T-helper 2 cell (primary cell): Measurements from ENCODE around the gene SEPTIN8.

Source experiments
- DNase-seq, 5 experiments: peaks; one replicate each; pipeline versions ENCODE4 v3.0.0 to v3.0.0-alpha.2; 2012 to 2022

SEPTIN8 gene

DNA sequence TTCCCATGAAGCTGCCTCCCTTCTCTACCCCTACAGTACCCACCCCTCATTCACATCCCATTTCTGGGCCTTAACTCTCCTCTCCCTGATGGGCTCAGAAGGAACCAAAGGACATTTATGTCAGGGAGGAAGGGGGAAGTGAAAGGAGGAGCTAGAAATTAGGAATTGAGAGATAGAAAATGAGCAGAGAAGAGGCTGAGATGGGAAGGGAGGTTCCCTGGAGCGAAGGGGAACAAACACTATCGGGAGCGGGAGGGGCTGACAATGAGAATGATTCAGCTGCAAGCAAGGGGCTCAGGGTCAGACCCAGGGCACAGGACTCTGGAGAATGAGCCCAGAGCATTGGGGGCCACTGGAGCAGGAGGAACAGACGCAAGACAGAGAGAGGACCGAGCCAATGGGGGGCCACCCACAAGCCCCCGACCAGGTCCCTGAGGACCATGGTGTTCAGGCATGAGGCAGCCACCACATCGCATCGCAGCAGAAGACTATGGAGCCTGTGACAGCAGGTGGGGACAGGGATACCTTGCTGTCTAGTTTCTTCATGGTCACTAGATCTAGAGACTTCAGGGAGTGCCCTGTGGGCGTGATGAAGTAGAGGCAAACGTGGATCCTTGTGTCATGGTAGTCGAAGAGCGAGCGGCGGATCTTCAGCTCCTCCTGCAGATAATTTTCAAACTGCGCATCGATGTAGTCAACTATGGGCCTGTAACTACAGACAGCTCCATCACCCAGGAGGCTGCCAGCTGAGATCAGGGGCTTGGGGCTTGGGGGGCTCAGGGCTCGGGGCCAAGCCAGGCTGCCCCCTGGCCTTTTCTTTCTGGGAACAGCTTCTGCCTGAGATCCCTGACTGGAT lies 13.6 kb downstream of the SEPTIN8 start:
- DNase-seq = no peak

DNA sequence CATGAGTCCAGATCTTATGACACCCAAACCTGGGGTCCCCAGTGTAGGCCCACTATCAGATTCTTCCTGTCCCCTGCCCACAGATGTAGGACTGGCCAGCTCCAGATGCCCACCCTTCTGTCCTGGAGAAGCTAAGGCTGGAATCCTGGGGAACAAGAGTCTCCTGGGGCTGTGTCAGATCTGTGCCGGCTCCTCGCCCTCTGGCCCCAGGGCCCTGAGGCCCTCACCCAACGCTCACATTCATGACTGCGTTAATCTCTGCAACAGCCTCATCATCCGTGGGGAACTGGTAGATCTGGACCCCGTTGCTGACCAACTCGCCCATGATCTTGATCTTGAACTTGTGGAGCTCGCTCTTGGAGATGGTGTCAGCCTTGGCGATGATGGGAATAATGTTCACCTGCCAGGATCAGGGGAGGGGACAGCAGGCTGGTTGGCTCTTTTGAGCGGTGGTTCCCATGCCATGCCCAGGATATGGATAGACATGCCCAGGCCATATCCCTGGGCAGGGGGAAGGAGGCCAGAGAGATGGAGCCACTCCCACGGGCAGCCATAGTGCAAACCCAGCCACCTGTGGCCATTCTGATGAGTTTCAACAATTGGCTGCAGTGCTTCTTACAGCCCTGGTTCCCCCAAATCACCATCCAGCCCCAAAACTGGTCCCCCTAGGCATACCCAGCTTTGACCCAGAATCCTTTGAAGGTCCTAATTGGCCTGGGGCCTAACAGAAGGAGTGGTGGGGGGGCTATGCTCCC lies 14.6 kb downstream of the SEPTIN8 start:
- DNase-seq = no peak

DNA sequence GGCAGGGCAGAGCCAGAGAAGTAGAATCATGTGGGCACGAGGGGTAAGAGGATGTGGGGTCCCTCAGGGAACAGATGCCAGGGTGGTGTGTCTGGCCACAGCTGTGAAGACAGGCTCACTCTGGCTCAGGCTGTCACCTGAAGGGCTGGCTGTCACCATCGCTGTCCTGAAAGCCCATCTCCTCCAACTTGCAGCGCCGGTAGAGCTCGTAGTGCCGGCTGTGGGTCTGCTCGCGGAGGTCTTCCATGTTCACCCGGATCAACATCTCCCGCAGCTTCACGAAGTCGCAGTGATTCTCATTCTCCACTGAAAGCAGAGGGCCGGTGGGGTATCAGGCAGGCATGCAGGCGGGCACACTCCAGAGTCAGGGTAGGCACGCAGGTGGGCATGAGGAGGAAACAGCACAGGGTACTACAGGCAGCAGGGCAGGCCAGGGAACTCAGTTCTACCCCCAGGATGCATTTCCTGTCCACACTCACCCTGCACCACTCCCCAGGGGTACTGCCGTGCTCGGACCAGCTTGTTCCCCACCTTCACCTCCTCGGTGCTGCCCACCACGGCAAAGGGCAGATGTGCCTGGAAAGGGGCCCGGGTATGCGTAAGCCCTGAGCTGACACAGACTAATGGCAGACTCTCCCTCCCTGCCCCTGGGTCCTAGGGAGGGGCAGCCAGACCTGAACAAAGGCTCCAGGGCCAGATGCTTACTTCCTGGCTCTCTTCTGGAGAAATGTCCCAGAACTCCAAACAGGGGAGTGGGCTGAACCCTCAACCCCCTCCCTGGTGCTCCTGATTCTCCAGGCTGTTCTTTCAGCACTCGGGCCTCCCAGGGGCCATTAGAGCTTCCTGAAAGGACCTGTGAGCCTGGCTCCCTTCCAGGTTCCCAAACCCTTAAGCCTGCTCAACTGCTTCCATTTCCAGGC lies 15.5 kb downstream of the SEPTIN8 start:
- DNase-seq = no peak

DNA sequence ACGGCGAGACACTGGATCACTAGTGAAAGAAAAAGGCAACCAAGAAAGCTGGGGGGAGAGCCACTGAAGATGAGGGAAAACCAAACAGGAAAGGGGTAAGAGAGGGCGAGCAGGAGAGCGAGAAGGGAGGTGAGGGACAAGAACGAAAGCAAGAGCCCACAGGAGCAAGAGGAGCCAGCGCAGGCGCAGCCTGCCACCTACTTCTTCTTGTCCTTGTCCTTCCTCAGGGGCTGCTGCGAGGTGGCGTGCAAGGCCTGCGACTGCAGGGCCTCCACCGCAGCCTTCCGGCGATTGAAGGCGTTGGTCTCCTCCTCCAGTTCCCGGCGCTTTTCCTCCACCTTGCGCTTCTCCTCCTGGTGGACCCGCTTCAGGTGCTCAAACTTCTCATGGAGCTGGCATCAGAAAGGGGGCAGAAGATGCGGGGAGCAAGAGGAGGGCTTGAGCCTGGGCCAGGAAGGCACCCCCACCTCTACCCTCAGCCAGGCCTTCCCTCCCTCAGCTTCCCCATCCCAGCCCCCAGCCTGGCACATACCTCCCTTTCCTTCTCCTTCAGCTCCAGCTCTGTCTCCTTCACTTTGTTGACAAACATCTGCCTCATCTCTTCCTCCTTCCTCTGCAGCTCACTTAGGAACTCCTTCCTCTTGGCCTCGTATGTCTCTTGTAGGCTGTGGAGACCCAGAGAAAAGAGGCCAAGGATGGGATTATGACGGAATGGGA lies 16.3 kb downstream of the SEPTIN8 start:
- no peak for DNase-seq

DNA sequence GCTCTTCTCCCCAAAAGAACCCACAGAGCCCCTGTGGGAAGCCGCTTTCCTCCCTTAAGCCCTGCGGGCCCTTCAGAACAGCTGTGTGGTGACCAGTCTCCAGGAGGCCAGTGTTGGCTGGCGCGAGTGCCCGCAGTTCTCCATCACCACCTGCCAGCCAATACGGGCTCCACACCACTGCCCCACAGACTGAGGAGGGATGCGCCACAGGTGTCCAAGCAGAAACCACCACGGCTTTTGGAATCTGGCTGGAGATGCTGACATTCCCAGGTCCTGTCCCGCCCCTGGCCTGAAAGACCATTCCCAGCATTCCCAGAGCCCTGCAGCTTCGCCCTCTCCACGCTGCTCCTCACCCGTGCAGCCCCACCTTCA lies 17.0 kb downstream of the SEPTIN8 start:
- no peak for DNase-seq

DNA sequence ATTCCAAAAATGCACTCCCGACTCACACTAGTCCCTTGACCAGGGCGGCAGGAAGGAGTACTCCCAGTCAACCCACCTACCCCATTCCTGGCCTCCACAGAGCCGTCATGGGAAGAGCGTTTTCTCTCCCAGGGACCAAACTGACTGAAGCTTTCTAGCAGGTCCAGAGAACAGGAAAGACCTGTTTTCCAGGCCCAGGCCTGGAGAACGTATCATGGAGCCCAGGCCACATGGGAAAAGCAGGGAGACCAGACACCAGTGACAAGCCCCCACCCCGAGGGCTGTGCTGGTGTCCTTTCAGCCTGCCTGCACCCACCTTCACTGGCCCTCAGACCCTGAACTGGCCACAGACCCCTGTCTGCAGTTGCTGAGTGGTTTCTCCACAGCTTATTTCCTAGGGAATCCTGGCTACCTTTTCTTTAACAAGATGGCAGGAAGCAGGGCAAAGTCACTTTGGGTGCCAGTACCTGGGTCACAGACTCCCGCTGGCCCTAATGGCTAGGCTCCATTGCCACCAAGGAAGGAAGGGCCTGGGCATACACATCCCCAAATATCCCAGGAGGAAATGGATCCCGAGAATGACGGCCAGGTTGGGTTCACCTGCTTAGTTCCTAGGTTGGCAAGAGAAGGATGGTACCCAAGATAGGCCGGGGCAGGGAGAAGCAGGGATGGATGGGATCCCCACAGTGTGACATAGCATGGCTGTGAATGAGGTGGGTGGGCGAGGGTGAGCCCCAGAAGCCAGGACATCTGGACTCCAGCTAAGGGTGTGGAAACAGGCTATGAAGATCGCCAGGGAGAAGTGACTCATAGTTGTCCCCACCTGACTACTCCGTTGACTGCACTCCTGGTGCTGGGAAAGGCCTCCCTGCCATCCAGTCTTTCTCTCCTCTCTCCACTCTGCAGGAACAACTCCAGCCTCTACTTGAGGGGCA lies 17.7 kb downstream of the SEPTIN8 start:
- no peak for DNase-seq

DNA sequence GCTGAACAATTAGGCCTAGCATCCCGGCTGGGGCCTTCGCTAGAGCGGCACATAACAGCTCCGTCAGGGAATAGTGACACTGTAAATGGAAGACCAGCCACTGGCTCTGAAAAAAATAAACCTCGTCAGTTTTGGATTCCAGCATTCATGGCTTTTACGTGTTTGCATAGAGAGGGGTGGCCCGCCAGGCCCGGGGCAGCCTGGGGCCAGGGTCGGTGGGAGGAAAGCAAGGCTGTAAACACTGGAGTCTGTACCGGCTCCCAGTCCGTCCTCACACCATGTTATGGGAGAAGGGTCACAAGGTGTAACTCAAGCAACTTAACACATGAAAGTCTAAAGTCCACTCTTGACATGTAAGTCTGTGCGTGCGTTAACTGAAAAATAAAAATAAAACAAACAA lies 18.6 kb downstream of the SEPTIN8 start:
- DNase-seq = no peak

DNA sequence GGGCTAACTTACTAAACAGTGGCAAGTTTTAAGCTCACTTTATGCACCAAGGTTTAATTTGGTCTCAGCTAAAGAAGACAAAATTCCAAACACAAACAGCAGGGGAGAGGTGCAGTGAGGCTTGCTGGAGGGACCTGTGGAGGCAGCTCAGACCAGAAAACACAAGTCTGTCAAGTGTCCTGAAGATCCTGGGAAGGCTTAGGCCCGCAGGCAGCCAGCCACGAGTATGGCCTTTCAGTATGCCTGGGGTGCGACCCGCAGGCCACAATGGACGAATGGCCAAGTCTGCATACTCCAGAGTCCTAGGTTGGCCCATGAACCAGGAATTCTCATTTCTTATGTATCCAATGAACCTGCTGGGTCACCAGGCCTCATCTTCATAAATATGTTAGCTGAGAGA lies 20.5 kb downstream of the SEPTIN8 start:
- no peak for DNase-seq

DNA sequence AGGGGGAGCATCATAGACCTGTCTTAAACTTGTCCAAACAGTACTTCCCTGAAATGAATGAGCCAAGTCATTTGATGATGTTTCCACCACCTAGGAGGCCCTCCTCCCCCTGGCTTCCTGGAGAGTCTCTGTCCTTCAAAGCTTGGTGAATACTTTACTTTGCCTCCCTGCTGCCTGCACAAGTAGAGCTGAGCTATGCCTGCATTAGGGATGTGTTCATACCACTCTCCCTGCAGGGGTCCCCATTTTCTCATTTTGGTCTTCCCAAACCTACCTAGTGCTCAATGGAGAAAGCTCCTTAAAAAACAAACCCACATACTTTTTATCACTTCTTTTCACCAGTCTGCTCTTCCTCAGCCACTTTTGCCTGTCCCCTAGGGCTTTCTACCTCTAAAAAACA lies 22.1 kb downstream of the SEPTIN8 start:
- no peak for DNase-seq

DNA sequence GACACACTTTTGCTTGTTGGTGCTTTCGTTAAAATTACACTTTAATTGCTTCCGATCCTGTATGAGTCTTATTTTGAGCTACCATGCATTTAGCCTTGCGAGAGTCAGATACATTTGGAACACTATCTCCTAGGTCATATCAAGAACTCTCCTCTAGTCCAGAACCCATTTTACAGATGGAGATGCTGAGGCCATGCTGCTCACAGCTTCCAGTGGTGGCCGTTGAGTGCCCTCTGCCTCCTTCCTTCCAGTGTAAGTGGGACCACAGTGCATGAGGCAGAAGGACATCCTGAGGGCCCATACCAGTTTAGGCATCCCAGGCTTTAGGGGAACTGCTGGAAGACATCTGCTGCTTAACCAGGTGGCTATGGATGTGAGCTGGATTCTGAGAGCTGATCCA lies 22.9 kb downstream of the SEPTIN8 start:
- DNase-seq = no peak

DNA sequence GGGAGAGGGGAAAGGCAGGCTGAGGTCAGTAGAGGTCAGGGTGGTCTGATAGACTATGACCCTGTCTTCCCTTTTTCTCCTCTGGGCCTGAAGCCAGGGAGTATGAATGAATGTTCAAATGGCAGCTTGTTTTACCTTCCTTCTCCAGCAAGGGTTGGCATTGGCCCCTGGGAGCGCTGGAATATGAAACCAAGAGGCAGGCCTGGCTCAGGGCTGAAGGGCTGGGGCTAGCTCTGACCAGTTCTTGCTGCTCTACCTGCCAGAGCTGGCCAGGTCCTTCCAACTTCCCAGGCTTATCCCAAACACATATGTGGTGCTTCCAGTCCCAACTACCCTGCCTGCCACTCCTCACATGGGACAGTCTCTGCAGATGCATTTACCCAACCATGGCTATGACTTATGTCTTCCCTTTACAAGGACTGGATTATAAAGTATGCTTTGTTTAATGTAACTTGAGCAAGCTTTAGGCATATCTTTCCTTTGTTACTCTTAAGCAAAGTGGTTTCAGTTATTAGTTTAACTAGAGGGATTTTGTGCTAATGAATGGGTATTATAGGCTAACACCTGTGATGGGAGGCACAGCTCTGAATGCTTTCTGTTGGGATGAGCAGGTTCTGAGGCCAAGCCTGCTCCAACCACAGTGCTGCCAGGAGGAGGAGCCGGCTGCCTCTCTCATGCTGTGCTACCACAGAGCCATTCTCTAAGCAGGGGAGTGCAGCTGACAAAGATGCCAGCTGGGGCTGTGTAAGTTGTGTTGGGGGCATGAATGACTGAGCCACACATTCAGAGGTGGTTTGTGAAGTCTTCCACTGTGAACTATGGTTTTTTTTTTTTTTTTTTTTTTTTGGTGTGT lies 23.7 kb downstream of the SEPTIN8 start:
- DNase-seq = peak in 1 of 5 experiments; percentile 34

DNA sequence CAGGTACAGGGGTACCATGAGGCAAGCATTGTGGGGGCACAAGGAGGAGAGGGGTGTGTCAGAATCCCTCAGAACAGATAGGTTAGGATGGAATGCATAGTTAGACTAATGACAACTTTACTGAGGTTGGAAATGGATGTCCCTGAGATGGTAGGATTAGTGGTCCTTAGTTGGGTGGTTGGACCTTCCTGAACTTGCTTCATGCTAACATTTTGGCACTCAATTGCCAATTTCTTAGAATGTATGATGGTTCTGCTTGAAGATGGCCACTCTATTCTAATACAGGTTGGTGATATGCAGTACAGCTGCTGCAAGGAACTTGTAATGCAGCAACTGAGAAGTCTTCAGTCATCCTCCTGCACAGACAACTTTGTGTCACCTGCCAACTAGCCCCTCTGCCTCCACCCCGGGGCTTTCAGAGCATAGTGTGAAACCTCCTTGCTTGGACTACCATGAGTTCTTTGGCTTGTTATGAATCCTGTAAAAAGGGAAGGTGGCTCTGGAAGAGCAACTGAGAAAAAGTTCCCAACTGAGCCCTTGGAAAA lies 24.4 kb downstream of the SEPTIN8 start:
- DNase-seq = no peak

DNA sequence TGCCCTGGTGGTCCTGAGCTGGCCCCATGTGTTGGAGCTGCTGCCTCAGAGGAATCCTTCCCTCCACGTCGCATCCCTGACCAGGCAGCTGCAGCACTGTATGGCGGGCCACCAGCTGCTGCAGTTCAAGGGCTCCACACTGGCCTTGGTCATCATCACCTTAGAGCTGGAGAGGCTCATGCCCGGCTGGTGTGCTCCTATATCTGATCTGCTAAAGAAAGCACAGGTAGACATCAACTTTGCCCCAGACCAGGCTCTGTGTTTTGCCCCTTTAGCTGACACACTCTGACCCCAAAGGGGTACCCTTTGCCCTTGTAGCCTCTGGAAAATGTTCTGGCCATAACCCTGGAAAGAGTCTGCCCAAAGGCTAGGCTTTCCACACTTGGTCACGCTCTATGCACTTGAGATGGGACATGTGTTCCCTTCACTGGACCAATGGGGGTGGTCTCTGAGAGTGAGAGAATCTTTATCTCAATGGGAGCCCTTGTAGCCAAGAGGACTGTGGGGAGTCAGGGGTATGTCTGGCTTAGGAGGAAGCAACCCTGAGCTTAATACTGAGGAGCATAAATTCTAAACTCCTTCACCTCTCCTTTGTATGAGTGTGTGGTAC lies 25.0 kb downstream of the SEPTIN8 start:
- DNase-seq = no peak

DNA sequence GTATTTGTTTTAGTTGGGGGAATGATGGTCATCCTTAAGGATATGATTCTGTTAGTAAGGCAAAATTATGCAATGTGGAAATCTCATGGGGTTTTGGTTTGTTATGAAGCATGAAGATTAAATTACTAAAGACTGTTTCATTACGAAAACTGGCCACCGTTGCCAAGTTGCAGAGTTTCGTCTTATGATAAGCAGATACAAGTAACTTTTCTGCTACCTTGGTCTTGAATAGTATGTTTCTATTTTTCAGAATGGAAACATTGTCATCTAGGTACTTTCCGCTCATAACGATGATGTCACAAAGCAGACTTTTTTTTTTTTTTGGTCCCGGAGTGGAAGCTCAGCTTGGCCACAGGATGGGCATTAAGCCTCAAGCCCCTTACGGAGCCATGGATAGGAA lies 25.6 kb downstream of the SEPTIN8 start:
- DNase-seq = peak in 2 of 5 experiments; percentile 29 to 76

DNA sequence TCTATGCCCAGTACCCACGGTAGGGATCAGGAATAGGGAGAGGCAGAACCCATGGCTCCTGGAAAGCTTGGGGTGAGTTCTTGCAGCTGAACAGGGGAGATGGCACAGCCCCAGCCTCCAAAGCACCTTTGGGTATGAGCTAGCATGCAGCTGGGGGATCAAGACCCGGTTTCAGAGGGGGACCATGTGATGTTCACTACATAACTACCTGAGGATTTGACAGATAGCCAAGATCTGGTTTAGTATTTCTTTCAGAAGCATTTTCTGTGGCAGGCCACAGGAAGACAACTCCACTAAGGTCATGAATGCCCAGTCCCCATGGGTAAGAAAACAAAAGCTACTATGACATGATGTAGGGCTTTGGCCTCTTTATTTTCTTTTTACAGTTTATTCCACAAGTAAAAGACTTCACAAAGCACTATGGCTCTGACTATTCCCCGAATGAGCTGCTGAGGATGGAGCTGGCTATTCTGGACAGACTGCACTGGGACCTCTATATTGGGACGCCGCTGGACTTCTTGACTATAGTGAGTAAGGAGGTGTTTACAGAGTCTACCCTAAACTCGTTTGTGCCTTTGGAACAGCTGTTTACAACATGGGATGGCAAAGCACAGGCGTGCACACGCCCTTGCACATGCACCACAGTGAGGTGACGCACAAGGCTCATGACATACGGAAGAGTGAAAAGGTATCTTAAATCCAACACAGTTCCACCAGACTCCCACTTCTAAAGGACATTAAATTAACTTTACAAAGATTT lies 26.4 kb downstream of the SEPTIN8 start:
- no peak for DNase-seq

DNA sequence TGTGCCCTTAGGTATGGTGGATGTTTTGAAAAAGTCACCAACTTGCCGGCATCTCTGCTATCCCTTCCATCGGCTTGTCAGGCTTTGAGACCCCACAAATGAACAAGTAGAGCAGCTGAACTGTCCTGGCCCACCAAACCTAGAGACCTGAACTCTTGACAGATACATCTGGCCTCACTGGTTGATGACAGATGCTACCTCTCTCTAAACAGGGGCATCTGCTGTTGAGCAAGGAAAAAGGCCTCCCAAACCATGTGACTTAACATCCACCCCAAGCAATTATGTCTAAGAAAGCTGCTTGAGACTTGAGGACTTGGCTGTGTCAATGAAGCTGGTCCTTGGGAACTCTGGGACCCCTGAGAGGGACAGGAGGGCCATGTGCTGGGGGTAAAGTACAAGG lies 27.5 kb downstream of the SEPTIN8 start:
- no peak for DNase-seq

DNA sequence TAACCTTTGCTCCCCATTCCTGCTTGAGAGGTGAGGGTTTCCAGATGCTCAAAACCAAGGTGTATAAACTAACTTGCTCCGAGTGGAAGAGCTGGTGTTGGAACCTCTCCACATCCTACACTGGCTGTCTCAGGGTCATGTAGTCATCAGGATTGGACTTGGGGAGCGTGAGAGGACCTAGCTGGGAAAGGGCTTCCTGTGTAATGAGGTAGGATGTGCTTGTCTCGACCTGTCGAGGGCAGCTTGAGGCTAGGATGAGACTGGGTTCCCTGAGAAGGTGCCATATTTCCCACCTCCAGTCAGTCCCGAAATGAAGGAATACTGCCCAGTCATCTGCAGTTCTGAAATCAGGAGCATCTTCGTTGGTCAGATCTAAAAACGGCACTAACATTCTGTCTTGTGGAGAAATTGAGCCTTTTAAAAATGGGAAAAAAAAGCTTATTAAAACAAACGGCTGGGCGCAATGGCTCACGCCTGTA lies 28.5 kb downstream of the SEPTIN8 start:
- DNase-seq = no peak

DNA sequence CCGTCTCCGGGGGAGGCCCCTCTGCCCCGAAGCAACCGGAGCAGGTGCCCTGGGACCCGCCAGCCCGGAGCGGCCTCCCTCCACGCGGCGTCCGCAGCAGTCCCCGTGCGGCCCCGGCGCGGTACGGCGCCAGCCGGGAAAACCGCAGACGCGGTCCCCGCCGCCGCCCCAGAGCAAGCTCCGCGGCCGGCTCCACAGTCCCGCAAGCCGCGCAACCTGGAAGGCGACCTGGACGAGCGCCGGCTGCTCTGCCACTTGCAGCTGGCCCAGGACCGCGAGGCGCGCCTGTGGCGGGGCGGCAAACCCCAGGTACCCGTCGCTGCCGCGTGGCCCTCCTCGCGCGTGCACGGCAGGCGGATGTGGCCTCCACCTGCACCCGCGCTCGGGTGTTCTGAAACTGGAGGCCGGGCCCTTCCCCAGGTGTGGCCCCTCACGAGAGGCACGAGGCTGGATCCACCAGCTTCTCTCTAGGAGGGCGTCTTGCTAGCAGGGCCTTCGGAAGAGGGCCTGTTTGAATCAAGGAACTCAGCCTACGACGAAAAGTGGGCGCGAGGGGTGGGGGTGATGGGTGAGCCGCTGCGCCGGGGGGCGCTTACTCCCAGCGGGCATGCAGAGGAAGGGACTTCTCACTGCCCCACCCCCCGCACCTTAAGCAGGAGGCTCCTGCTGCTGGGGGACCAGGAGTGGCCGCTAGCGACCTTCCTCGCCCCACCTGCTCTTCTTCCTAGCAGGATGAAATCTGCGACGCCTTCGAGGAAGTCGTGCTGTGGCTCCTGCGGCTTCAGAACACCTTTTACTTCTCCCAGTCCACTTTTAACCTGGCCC lies 29.2 kb downstream of the SEPTIN8 start:
- DNase-seq = peak; percentile 33 to 81 (median 42)
